ENCODE results near the gene THSD7B. TPM values are rescaled to one million over a fixed set of nuclear protein-coding genes. Genes with fewer than 3 reads are reported as not detected.
A peak's percentile ranks its signal among the peaks of the same experiment; 100 is the strongest.

THSD7B gene
- total and polyA plus RNA-seq, 4 donors: 3.9 to 10.8 (median 4.0) TPM

DNA sequence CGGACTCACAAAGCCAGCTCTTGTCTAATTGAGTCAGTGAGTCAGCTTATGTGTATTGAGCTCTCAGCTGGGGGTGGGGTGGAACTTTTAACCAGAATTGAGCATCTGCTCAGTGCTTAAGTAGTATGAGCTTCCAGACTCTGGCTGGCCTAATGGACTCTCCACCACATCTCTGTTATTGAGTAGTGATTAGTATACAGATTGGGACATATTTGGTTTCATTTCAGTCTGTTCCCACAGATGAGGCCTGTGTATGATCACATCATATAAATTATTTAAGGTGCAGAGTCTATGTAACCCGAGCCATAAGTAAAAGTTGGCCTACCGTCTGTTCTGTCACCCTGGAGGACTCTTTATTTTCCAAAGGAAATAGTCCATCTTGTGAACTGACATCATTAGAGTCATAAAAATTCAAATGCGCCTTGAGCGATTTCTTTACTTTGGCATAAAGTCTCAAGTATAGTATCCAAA, 152.1 kb downstream of the THSD7B start:
- Histone ChIP-seq H3K4me3 (ENCODE audit: low read depth, low read length) (no peak overlapping the region), H3K27me3 (ENCODE audit: control insufficient read depth, insufficient read depth, low read length) (no peaks in the 10 kb centered on the region), H3K27ac (ENCODE audit: low read depth, low read length) (peak overlapping the region; percentile 33), H3K36me3 (ENCODE audit: control insufficient read depth, insufficient read depth, low read length) (no peaks in the 10 kb centered on the region), H3K9me3 (ENCODE audit: control insufficient read depth, insufficient read depth, low read length) (peaks cover 6% of the 10 kb centered on the region), H3K4me1 (ENCODE audit: control insufficient read depth, insufficient read depth, low read length) (no peaks in the 10 kb centered on the region)
- 53% methylated on average over 2 of the region's 5 CpGs for WGBS (ENCODE audit: insufficient coverage)
- DNase-seq (ENCODE audit: low read depth in 4 of 6, low spot score in 6 of 6): peak in 3 of 6 donors; percentile 2 to 73 (median 29)

DNA sequence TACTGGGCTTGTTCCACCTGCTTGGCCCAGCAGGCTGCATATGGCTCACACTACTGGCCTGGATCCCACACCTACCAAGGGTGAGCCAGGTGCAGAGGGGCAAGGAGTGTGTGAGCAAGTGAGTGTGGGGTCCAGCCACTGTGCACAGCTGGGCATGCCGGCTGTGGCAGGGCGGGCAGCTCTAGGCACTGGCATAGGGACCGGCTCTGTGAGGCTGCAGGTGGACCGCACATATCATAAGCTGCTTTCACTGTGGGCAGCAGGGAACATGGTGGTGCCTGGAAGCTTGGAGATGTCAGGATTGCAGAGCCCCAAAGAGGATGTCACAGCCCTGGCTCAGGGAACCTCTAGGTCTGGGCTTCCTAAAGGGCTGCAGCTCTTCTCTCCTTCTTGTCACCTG, 154.3 kb downstream of the THSD7B start:
- Histone ChIP-seq H3K36me3 (ENCODE audit: control insufficient read depth, insufficient read depth, low read length) (no peaks in the 10 kb centered on the region), H3K4me1 (ENCODE audit: control insufficient read depth, insufficient read depth, low read length) (no peaks in the 10 kb centered on the region), H3K27me3 (ENCODE audit: control insufficient read depth, insufficient read depth, low read length) (no peaks in the 10 kb centered on the region), H3K4me3 (ENCODE audit: low read depth, low read length) (no peak overlapping the region), H3K27ac (ENCODE audit: low read depth, low read length) (no peak overlapping the region), H3K9me3 (ENCODE audit: control insufficient read depth, insufficient read depth, low read length) (peaks cover 6% of the 10 kb centered on the region)
- no peak for DNase-seq (ENCODE audit: low read depth in 4 of 6, low spot score in 6 of 6)
- WGBS (ENCODE audit: insufficient coverage): 96% methylated on average over 4 of the region's 4 CpGs

DNA sequence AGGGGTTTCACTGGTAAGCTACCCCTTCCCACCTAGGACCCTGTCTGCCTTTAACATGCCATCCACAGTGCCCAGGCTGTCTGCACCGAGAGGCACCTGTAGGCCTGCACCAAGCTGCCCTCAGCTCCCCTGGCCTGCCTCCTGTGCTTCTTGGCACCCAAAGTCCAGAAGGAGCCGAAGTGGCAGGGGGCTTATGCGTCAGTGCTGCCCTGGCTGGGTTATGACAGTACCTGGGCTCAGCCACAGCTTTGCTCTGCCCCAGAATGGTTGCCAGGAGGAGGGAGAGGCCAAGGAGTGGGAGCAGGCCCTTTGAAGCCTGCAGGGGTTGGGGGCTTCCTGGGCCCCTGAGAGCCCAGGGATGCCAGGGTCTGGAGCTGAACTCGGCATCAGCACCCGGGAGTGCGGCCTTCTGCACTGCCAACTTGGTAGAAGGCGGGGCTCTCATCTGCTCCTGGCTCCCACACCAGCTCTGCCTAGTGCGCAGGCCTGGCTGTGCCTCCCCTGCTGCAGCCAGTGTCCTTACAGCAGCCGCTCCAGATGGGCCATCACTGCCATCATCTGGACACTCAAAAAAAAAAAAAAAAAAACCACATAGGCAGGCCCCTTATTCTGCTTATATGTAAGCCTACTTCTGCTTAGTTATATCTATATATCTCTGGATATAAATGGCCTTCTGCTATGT, 155.4 kb downstream of the THSD7B start:
- Histone ChIP-seq H3K4me3 (ENCODE audit: low read depth, low read length) (no peak overlapping the region), H3K9me3 (ENCODE audit: control insufficient read depth, insufficient read depth, low read length) (peaks cover 6% of the 10 kb centered on the region), H3K36me3 (ENCODE audit: control insufficient read depth, insufficient read depth, low read length) (no peaks in the 10 kb centered on the region), H3K4me1 (ENCODE audit: control insufficient read depth, insufficient read depth, low read length) (no peaks in the 10 kb centered on the region), H3K27ac (ENCODE audit: low read depth, low read length) (no peak overlapping the region), H3K27me3 (ENCODE audit: control insufficient read depth, insufficient read depth, low read length) (no peaks in the 10 kb centered on the region)
- 78% methylated on average over 7 of the region's 9 CpGs for WGBS (ENCODE audit: insufficient coverage)
- peak in 1 of 6 donors; percentile 55 for DNase-seq (ENCODE audit: low read depth in 4 of 6, low spot score in 6 of 6)

DNA sequence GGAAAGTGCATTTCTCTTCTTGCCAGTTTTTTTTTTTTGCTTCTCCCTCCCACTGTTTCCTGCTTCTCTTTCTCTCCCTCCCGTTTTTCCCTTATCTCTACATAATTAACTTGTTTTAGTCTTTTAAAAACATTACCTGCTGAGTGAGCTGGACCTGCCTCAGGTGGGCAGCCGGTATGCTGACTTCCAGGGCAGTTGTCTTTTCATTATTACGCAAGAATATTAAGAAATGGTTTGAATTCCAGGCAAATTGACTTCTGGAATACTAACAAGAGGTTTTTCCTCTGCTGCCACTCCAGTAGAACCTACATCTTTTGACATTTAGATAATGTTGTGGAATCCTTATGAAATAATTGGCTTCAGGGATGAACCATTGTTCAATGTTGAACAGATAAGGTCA, 161.8 kb downstream of the THSD7B start:
- Histone ChIP-seq H3K36me3 (ENCODE audit: control insufficient read depth, insufficient read depth, low read length) (no peaks in the 10 kb centered on the region), H3K27ac (ENCODE audit: low read depth, low read length) (no peak overlapping the region), H3K9me3 (ENCODE audit: control insufficient read depth, insufficient read depth, low read length) (no peaks in the 10 kb centered on the region), H3K4me3 (ENCODE audit: low read depth, low read length) (no peak overlapping the region), H3K4me1 (ENCODE audit: control insufficient read depth, insufficient read depth, low read length) (no peaks in the 10 kb centered on the region), H3K27me3 (ENCODE audit: control insufficient read depth, insufficient read depth, low read length) (no peaks in the 10 kb centered on the region)
- 38% methylated on average over 1 of the region's 3 CpGs for WGBS (ENCODE audit: insufficient coverage)
- DNase-seq (ENCODE audit: low read depth in 4 of 6, low spot score in 6 of 6): no peak

DNA sequence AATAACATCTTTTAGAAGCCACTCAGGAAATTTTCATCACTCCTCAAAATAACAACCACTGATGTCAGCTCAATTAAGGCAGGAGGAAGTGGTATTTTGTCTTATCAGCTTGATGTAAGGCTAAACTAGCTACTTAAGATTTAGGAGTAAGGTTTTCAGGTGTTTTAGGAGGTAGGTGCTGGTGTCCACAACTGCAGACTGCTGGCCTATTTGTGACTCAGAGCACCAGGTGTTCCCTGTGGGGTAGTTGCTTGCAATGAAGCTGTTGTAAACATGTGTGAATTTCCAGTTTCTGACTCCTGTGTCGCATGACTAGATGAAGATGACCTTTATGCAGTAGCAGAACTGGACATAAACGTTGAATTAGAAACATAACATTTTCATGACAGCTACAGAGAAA, 164.2 kb downstream of the THSD7B start:
- WGBS (ENCODE audit: insufficient coverage): 83% methylated on average over 1 of the region's 2 CpGs
- DNase-seq (ENCODE audit: low read depth in 4 of 6, low spot score in 6 of 6): no peak
- Histone ChIP-seq H3K4me3 (ENCODE audit: low read depth, low read length) (no peak overlapping the region), H3K4me1 (ENCODE audit: control insufficient read depth, insufficient read depth, low read length) (no peaks in the 10 kb centered on the region), H3K9me3 (ENCODE audit: control insufficient read depth, insufficient read depth, low read length) (no peaks in the 10 kb centered on the region), H3K27me3 (ENCODE audit: control insufficient read depth, insufficient read depth, low read length) (no peaks in the 10 kb centered on the region), H3K36me3 (ENCODE audit: control insufficient read depth, insufficient read depth, low read length) (no peaks in the 10 kb centered on the region), H3K27ac (ENCODE audit: low read depth, low read length) (no peak overlapping the region)

DNA sequence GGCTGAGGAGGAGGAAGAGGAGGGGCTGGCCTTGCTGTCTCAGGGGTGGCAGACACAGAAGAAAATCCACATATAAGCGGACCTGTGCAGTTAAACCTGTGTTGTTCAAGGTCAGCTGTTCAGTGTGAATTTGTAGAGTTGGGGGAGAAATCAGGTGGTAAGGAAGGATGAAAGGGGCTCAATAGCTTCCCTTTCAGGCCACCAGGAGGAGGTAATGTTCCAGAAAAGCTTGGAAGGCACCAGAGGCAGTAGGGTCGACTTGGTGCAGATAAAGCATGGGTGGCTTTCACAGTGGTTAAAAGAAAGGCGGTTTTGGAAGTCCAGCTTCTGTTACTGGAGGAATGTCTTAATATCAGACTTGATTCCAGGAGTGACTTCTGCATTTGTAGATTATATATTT, 167.4 kb downstream of the THSD7B start:
- Histone ChIP-seq H3K36me3 (ENCODE audit: control insufficient read depth, insufficient read depth, low read length) (no peaks in the 10 kb centered on the region), H3K4me3 (ENCODE audit: low read depth, low read length) (no peak overlapping the region), H3K27ac (ENCODE audit: low read depth, low read length) (no peak overlapping the region), H3K4me1 (ENCODE audit: control insufficient read depth, insufficient read depth, low read length) (no peaks in the 10 kb centered on the region), H3K9me3 (ENCODE audit: control insufficient read depth, insufficient read depth, low read length) (no peaks in the 10 kb centered on the region), H3K27me3 (ENCODE audit: control insufficient read depth, insufficient read depth, low read length) (no peaks in the 10 kb centered on the region)
- WGBS (ENCODE audit: insufficient coverage): 48% methylated on average over 3 of the region's 3 CpGs
- DNase-seq (ENCODE audit: low read depth in 4 of 6, low spot score in 6 of 6): peak in 2 of 6 donors; percentile 18 to 44

DNA sequence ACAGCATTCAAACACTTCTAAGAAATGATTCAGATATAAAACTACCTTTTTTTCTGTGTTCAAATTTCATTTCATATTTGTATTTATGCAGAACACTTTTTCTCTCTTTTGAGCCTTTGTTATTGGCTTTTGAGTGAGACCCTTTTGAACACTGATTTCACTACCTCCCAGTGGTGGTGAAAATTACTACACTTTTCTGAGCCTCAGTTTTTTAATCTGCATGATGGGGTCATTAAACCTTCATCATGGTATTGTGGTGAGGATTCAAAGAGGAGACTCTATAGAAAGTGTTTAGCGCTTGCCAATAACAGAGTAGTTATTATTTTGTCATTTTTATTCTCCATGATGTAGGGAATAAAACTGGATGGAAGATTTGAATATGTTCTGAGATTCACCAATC, 169.8 kb downstream of the THSD7B start:
- DNase-seq (ENCODE audit: low read depth in 4 of 6, low spot score in 6 of 6): no peak
- Histone ChIP-seq H3K4me3 (ENCODE audit: low read depth, low read length) (no peak overlapping the region), H3K36me3 (ENCODE audit: control insufficient read depth, insufficient read depth, low read length) (no peaks in the 10 kb centered on the region), H3K9me3 (ENCODE audit: control insufficient read depth, insufficient read depth, low read length) (no peaks in the 10 kb centered on the region), H3K27me3 (ENCODE audit: control insufficient read depth, insufficient read depth, low read length) (no peaks in the 10 kb centered on the region), H3K27ac (ENCODE audit: low read depth, low read length) (no peak overlapping the region), H3K4me1 (ENCODE audit: control insufficient read depth, insufficient read depth, low read length) (no peaks in the 10 kb centered on the region)
- no CpG with 5 or more reads among the region's 1 CpG for WGBS (ENCODE audit: insufficient coverage)

DNA sequence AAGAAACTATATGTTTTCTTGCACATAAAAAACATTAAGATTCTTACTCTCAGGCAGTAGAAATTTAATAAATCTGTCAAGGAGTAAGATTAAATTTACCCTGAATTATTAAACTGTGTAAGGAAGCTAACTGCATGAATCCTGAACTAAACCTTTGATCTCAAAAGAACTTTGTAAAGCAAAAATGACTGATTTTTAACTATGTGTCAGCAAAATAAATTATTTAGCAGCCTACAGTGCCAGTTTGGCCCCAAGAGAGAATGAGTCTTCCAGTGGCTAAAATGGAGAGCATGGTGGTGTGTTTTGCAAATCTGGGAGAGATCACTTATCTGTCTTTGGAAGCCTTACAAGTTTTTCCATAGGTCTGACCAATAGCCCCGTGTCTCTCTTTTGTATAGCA, 190.7 kb downstream of the THSD7B start:
- no peak for DNase-seq (ENCODE audit: low read depth in 4 of 6, low spot score in 6 of 6)
- no peaks in the 10 kb centered on the region for H3K9me3 ChIP-seq (ENCODE audit: control insufficient read depth, insufficient read depth, low read length)
- H3K4me1 ChIP-seq (ENCODE audit: control insufficient read depth, insufficient read depth, low read length): no peaks in the 10 kb centered on the region
- H3K27me3 ChIP-seq (ENCODE audit: control insufficient read depth, insufficient read depth, low read length): no peaks in the 10 kb centered on the region
- no peaks in the 10 kb centered on the region for H3K36me3 ChIP-seq (ENCODE audit: control insufficient read depth, insufficient read depth, low read length)
- WGBS (ENCODE audit: insufficient coverage): no CpG with 5 or more reads among the region's 1 CpG
- H3K27ac ChIP-seq (ENCODE audit: low read depth, low read length): no peak overlapping the region
- H3K4me3 ChIP-seq (ENCODE audit: low read depth, low read length): no peak overlapping the region

DNA sequence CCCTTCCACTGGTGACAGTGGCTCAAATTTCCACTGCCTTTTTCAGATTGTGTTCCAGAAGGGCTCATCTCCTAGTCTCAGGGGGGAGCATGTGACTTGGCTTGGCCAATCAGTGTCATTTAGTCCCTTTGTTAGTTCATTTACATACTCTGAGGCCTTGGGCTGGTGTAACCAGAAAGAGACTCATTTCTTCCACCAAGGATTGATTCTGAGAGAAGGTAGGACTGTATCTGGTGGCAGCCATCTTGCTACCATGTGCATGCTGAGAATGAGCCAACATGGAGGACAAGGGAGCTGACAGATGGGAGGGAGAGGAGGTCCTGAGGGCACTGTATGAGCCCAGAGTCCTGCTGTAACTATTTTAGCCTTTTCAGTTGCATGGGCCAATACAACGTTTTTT, 191.7 kb downstream of the THSD7B start:
- H3K27ac ChIP-seq (ENCODE audit: low read depth, low read length): no peak overlapping the region
- H3K4me3 ChIP-seq (ENCODE audit: low read depth, low read length): no peak overlapping the region
- WGBS (ENCODE audit: insufficient coverage): no CpG with 5 or more reads among the region's 1 CpG
- H3K4me1 ChIP-seq (ENCODE audit: control insufficient read depth, insufficient read depth, low read length): no peaks in the 10 kb centered on the region
- H3K36me3 ChIP-seq (ENCODE audit: control insufficient read depth, insufficient read depth, low read length): no peaks in the 10 kb centered on the region
- DNase-seq (ENCODE audit: low read depth in 4 of 6, low spot score in 6 of 6): no peak
- no peaks in the 10 kb centered on the region for H3K9me3 ChIP-seq (ENCODE audit: control insufficient read depth, insufficient read depth, low read length)
- no peaks in the 10 kb centered on the region for H3K27me3 ChIP-seq (ENCODE audit: control insufficient read depth, insufficient read depth, low read length)

DNA sequence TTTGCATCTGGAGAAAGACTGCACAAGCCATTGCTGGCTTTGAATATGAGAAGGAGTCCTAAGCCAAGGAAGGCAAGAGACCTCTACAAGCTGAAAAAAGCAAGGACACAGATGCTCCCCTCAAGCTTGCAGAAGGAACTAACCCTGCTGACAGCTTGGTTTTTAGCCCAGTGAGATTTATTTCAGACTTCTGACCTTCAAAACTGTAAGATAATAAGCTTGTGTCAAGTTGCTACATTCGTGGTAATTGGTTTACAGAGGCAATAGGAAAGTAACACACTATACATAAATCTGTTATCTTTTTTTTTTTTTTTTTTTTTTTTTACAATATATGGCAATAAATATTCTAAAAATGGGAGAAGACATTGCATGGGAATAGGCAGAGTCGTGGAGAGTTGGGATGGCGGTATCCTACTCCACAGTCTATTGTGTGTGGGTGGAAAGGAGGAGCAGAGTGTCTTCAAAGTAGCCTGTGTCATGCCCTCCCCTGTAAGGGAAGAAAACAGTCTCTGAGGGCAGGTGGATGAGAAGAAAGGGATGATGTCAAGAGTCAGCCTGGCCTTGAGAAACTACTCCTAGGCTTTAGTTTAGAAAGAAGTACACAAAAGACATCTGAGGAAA, 196.9 kb downstream of the THSD7B start:
- no peak for DNase-seq (ENCODE audit: low read depth in 4 of 6, low spot score in 6 of 6)
- Histone ChIP-seq H3K9me3 (ENCODE audit: control insufficient read depth, insufficient read depth, low read length) (no peaks in the 10 kb centered on the region), H3K36me3 (ENCODE audit: control insufficient read depth, insufficient read depth, low read length) (no peaks in the 10 kb centered on the region), H3K27me3 (ENCODE audit: control insufficient read depth, insufficient read depth, low read length) (no peaks in the 10 kb centered on the region), H3K27ac (ENCODE audit: low read depth, low read length) (no peak overlapping the region), H3K4me3 (ENCODE audit: low read depth, low read length) (no peak overlapping the region), H3K4me1 (ENCODE audit: control insufficient read depth, insufficient read depth, low read length) (no peaks in the 10 kb centered on the region)
- WGBS (ENCODE audit: insufficient coverage): no CpG with 5 or more reads among the region's 3 CpGs

Data from spinal cord (tissue), 10 donors.